Loucy (cell line): ENCODE data around the gene AGAP1.

Experiments
- H2AFZ ChIP-seq: fragments of 200-600 bp; sonication (generic); 2 replicates; pipeline ENCODE4 v1.6.0; 2016; ENCODE audit warnings: antibody characterized with exemption, mild to moderate bottlenecking, low read length, moderate library complexity
- H3F3A ChIP-seq: fragments of 200-600 bp; 2 replicates; pipeline ENCODE4 v1.6.0; 2016; ENCODE audit warnings: antibody characterized with exemption, low read depth, mild to moderate bottlenecking
- H3K27me3 ChIP-seq: fragments of 200-600 bp; sonication (generic); 2 replicates; pipeline ENCODE4 v1.6.1; 2014; ENCODE audit warnings: low read length, mild to moderate bottlenecking; ENCODE audit not compliant: insufficient read depth, poor library complexity, severe bottlenecking
- H3K36me3 ChIP-seq: fragments of 200-600 bp; sonication (generic); 2 replicates; pipeline ENCODE4 v1.6.1; 2016; ENCODE audit warnings: low read length; ENCODE audit not compliant: insufficient read depth
- H3K4me1 ChIP-seq: fragments of 200-600 bp; sonication (generic); 2 replicates; pipeline ENCODE4 v1.5.1; 2014; ENCODE audit warnings: low read length, mild to moderate bottlenecking; ENCODE audit not compliant: insufficient read depth, poor library complexity, severe bottlenecking
- H3K4me2 ChIP-seq: fragments of 200-600 bp; sonication (generic); 2 replicates; pipeline ENCODE4 v1.6.0; 2014; ENCODE audit warnings: antibody characterized with exemption, low read length, low read depth, mild to moderate bottlenecking; ENCODE audit not compliant: poor library complexity, severe bottlenecking
- H3K4me3 ChIP-seq: fragments of 200-600 bp; sonication (generic); 2 replicates; pipeline ENCODE4 v1.5.1; 2014; ENCODE audit warnings: low read length, mild to moderate bottlenecking, mixed read lengths; ENCODE audit not compliant: poor library complexity, severe bottlenecking
- H3K79me2 ChIP-seq: fragments of 200-600 bp; sonication (generic); 2 replicates; pipeline ENCODE4 v1.6.1; 2014; ENCODE audit warnings: low read length; ENCODE audit not compliant: insufficient read depth
- H3K9ac ChIP-seq: fragments of 200-600 bp; sonication (generic); 2 replicates; pipeline ENCODE4 v1.6.0; 2014; ENCODE audit warnings: mild to moderate bottlenecking, low read depth, low read length, moderate library complexity; ENCODE audit not compliant: poor library complexity, severe bottlenecking
- H3K9me2 ChIP-seq: fragments of 200-600 bp; sonication (generic); replicated peaks from 2 replicates; pipeline ENCODE4 v1.6.1; 2016; ENCODE audit warnings: low read depth, low read length, mixed read lengths
- H3K9me3 ChIP-seq: fragments of 200-600 bp; sonication (generic); 2 replicates; pipeline ENCODE4 v1.6.1; 2014; ENCODE audit warnings: mild to moderate bottlenecking, antibody characterized with exemption, low read length, low read depth; ENCODE audit not compliant: insufficient read depth
- H4K20me1 ChIP-seq: fragments of 200-600 bp; sonication (generic); 2 replicates; pipeline ENCODE4 v1.6.0; 2014; ENCODE audit warnings: antibody characterized with exemption, low read length, mild to moderate bottlenecking; ENCODE audit not compliant: insufficient read depth, poor library complexity, severe bottlenecking
- CTCF ChIP-seq: fragments of 200-600 bp; sonication (generic); conservative IDR thresholded peaks from 2 replicates; pipeline ENCODE4 v1.5.1; 2014; ENCODE audit warnings: mild to moderate bottlenecking, antibody characterized with exemption, low read length
- EZH2phosphoT487 ChIP-seq: fragments of 200-600 bp; IDR thresholded peaks from 2 replicates; pipeline ENCODE4 v1.6.1; 2018; ENCODE audit warnings: antibody characterized with exemption, mild to moderate bottlenecking, moderate library complexity, borderline replicate concordance

Gene AGAP1

GRCh38 chr2:235852526-235852920 lies 358.7 kb downstream of the AGAP1 start:
- no peaks in the 10 kb centered on the region for H4K20me1 ChIP-seq
- H3K9me3 ChIP-seq = no peaks in the 10 kb centered on the region
- H3K4me2 ChIP-seq = no peak overlapping the region
- H3K9me2 ChIP-seq = no peaks in the 10 kb centered on the region
- no peak overlapping the region for H2AFZ ChIP-seq
- no peaks in the 10 kb centered on the region for H3F3A ChIP-seq
- no peaks in the 10 kb centered on the region for H3K27me3 ChIP-seq
- H3K4me3 ChIP-seq = no peak overlapping the region
- H3K9ac ChIP-seq = no peak overlapping the region
- H3K36me3 ChIP-seq = no peaks in the 10 kb centered on the region; the same call in 1 of the 2 replicates
- no peak for TF ChIP-seq CTCF
- TF ChIP-seq EZH2phosphoT487 = no peak
- no peaks in the 10 kb centered on the region for H3K4me1 ChIP-seq
- H3K79me2 ChIP-seq = no peaks in the 10 kb centered on the region

- no peaks in the 10 kb centered on the region; the same call in 1 of the 2 replicates for H3K36me3 ChIP-seq
- TF ChIP-seq CTCF (no peak), EZH2phosphoT487 (no peak)
- H3K4me1 ChIP-seq = no peaks in the 10 kb centered on the region
- H3K9ac ChIP-seq = no peak overlapping the region
- H3K27me3 ChIP-seq = no peaks in the 10 kb centered on the region
- no peaks in the 10 kb centered on the region for H3K9me3 ChIP-seq
- no peak overlapping the region for H3K4me2 ChIP-seq
- no peak overlapping the region for H3K4me3 ChIP-seq
- no peaks in the 10 kb centered on the region for H4K20me1 ChIP-seq
- no peaks in the 10 kb centered on the region for H3K9me2 ChIP-seq
- no peaks in the 10 kb centered on the region for H3K79me2 ChIP-seq
- H2AFZ ChIP-seq = no peak overlapping the region
- no peaks in the 10 kb centered on the region for H3F3A ChIP-seq
Observed at GRCh38 chr2:235854276-235854675, 360.4 kb downstream of the AGAP1 start.

GRCh38 chr2:235855011-235855410 lies 361.2 kb downstream of the AGAP1 start:
- Histone ChIP-seq H3K27me3 (no peaks in the 10 kb centered on the region), H3K9ac (no peak overlapping the region), H3K9me3 (no peaks in the 10 kb centered on the region), H3K36me3 (no peaks in the 10 kb centered on the region; the same call in 1 of the 2 replicates), H3K4me3 (no peak overlapping the region), H3K9me2 (no peaks in the 10 kb centered on the region), H3K4me1 (no peaks in the 10 kb centered on the region), H2AFZ (no peak overlapping the region), H4K20me1 (no peaks in the 10 kb centered on the region), H3F3A (no peaks in the 10 kb centered on the region), H3K79me2 (no peaks in the 10 kb centered on the region), H3K4me2 (no peak overlapping the region)
- TF ChIP-seq EZH2phosphoT487 (no peak), CTCF (no peak)
